ENCODE results near the gene TPBGL.

DNA sequence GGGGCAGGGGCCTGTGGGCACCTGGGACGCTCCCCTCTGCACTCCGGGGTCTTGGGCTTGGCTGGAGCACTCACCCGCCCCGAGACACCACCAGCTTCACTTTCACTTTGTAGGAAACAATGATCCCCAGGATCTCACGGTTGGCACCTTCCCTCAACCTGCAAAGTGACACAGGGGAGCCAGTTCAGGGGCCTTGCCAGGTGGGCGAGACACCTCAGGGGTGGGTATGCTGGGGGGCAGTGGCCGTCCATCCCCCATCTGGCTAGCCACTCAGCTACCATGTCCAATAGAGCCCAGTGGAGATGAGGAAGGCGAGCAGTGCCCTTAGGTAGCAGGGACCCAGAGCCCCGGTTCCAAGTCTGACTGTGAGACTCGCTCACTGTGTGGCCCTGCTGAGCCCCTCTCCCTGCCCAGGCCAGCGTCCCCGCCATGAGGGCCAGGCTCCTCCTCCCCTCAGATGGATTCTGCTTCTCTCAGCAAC lies 32.3 kb downstream of the TPBGL start:
- TF ChIP-seq, protein P1, sequence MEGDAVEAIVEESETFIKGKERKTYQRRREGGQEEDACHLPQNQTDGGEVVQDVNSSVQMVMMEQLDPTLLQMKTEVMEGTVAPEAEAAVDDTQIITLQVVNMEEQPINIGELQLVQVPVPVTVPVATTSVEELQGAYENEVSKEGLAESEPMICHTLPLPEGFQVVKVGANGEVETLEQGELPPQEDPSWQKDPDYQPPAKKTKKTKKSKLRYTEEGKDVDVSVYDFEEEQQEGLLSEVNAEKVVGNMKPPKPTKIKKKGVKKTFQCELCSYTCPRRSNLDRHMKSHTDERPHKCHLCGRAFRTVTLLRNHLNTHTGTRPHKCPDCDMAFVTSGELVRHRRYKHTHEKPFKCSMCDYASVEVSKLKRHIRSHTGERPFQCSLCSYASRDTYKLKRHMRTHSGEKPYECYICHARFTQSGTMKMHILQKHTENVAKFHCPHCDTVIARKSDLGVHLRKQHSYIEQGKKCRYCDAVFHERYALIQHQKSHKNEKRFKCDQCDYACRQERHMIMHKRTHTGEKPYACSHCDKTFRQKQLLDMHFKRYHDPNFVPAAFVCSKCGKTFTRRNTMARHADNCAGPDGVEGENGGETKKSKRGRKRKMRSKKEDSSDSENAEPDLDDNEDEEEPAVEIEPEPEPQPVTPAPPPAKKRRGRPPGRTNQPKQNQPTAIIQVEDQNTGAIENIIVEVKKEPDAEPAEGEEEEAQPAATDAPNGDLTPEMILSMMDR (conservative IDR thresholded peaks at IDR 0.05), result no peak
- no peak for TF ChIP-seq EZH2 (IDR thresholded peaks at IDR 0.05; ENCODE audit: low read depth)

All from PC-9 (cell line).